Activated CD4-positive, alpha-beta T cell treated with anti-CD3 and anti-CD28 coated beads, Interleukin-2, amount 10 ng/mL, durations not matched to agents 24 days and 14 days (primary cell): ENCODE results near the gene ACTR8. TPM values are rescaled to one million over a fixed set of nuclear protein-coding genes. Genes with fewer than 3 reads are reported as not detected.

Source experiments
- DNase-seq: peaks from one replicate; pipeline ENCODE4 v3.0.0; 2022
- H3K27ac Mint-ChIP-seq: one replicate; pipeline ENCODE4 v1.8.0; 2022; ENCODE audit warnings: mild to moderate bottlenecking, mixed read lengths
- H3K27me3 Mint-ChIP-seq: one replicate; pipeline ENCODE4 v1.8.0; 2022; ENCODE audit warnings: mixed read lengths
- H3K36me3 Mint-ChIP-seq: one replicate; pipeline ENCODE4 v1.8.0; 2022; ENCODE audit warnings: low read depth, mild to moderate bottlenecking, mixed read lengths
- H3K4me1 Mint-ChIP-seq: one replicate; pipeline ENCODE4 v1.8.0; 2021; ENCODE audit warnings: mixed read lengths
- H3K4me3 Mint-ChIP-seq: one replicate; pipeline ENCODE4 v1.8.0; 2022; ENCODE audit warnings: mild to moderate bottlenecking, moderate library complexity, mixed read lengths
- H3K9me3 Mint-ChIP-seq: one replicate; pipeline ENCODE4 v1.8.0; 2021; ENCODE audit warnings: mixed read lengths
- intact Hi-C: fragments of 100-400 bp; cut with micrococcal nuclease; formaldehyde crosslinking; loops from one replicate; pipeline ENCODE4 v1.15.1; 2023
- total RNA-seq: library from RNA; stranded (reverse); gene quantifications from 2 replicates; pipeline ENCODE4 v1.2.3, GENCODE V29; 2022

The ACTR8 gene
- total RNA-seq, 1 donor from 2014 or later: 46.7 TPM

GRCh38 chr3:53834429-53835095 is 47.4 kb downstream of the ACTR8 start:
- H3K4me1 Mint-ChIP-seq: no peaks in the 10 kb centered on the region
- intact Hi-C loops: no loop called here
- H3K27ac Mint-ChIP-seq: no peak overlapping the region
- H3K4me3 Mint-ChIP-seq: no peak overlapping the region
- DNase-seq: no peak
- no peaks in the 10 kb centered on the region for H3K36me3 Mint-ChIP-seq
- no peaks in the 10 kb centered on the region for H3K9me3 Mint-ChIP-seq
- H3K27me3 Mint-ChIP-seq: peaks cover 2% of the 10 kb centered on the region

- no peaks in the 10 kb centered on the region for H3K4me1 Mint-ChIP-seq
- H3K27ac Mint-ChIP-seq: no peak overlapping the region
- no peaks in the 10 kb centered on the region for H3K9me3 Mint-ChIP-seq
- no peaks in the 10 kb centered on the region for H3K36me3 Mint-ChIP-seq
- no peak overlapping the region for H3K4me3 Mint-ChIP-seq
- intact Hi-C loops: no loop called here
- no peak for DNase-seq
- peaks cover 2% of the 10 kb centered on the region for H3K27me3 Mint-ChIP-seq
Observed at GRCh38 chr3:53833700-53834099, 48.3 kb downstream of the ACTR8 start.

GRCh38 chr3:53833053-53833645 is 48.8 kb downstream of the ACTR8 start:
- Mint-ChIP-seq H3K27me3 (peaks cover 2% of the 10 kb centered on the region), H3K4me3 (no peak overlapping the region), H3K27ac (no peak overlapping the region), H3K4me1 (no peaks in the 10 kb centered on the region), H3K36me3 (no peaks in the 10 kb centered on the region), H3K9me3 (no peaks in the 10 kb centered on the region)
- no peak for DNase-seq
- intact Hi-C loops: no loop called here

GRCh38 chr3:53830944-53831343 is 51.0 kb downstream of the ACTR8 start:
- Mint-ChIP-seq H3K4me3 (no peak overlapping the region), H3K36me3 (no peaks in the 10 kb centered on the region), H3K9me3 (no peaks in the 10 kb centered on the region), H3K27me3 (peaks cover 8% of the 10 kb centered on the region), H3K4me1 (no peaks in the 10 kb centered on the region), H3K27ac (no peak overlapping the region)
- intact Hi-C loops: no loop called here
- DNase-seq: no peak

- no peak overlapping the region for H3K4me3 Mint-ChIP-seq
- no peaks in the 10 kb centered on the region for H3K36me3 Mint-ChIP-seq
- intact Hi-C loops: no loop called here
- H3K4me1 Mint-ChIP-seq: no peaks in the 10 kb centered on the region
- H3K27ac Mint-ChIP-seq: no peak overlapping the region
- no peaks in the 10 kb centered on the region for H3K9me3 Mint-ChIP-seq
- H3K27me3 Mint-ChIP-seq: peaks cover 16% of the 10 kb centered on the region
- DNase-seq: no peak
Observed at GRCh38 chr3:53829605-53830004, 52.3 kb downstream of the ACTR8 start.

GRCh38 chr3:53828581-53828980 is 53.4 kb downstream of the ACTR8 start:
- H3K4me3 Mint-ChIP-seq: no peak overlapping the region

GRCh38 chr3:53826048-53826447 is 55.9 kb downstream of the ACTR8 start:
- H3K4me1 Mint-ChIP-seq: no peaks in the 10 kb centered on the region
- no peaks in the 10 kb centered on the region for H3K9me3 Mint-ChIP-seq
- no peak for DNase-seq
- no peaks in the 10 kb centered on the region for H3K36me3 Mint-ChIP-seq
- H3K4me3 Mint-ChIP-seq: no peak overlapping the region
- intact Hi-C loops: no loop called here
- peaks cover 16% of the 10 kb centered on the region for H3K27me3 Mint-ChIP-seq
- no peak overlapping the region for H3K27ac Mint-ChIP-seq

More at GRCh38 chr3:53828581-53828980, 53.4 kb downstream of the ACTR8 start:
- no peak for DNase-seq
- no peak overlapping the region for H3K27ac Mint-ChIP-seq
- no peaks in the 10 kb centered on the region for H3K9me3 Mint-ChIP-seq
- peaks cover 16% of the 10 kb centered on the region for H3K27me3 Mint-ChIP-seq
- H3K36me3 Mint-ChIP-seq: no peaks in the 10 kb centered on the region
- intact Hi-C loops: no loop called here
- H3K4me1 Mint-ChIP-seq: no peaks in the 10 kb centered on the region

- H3K36me3 Mint-ChIP-seq: no peaks in the 10 kb centered on the region
- H3K9me3 Mint-ChIP-seq: no peaks in the 10 kb centered on the region
- no peak overlapping the region for H3K4me3 Mint-ChIP-seq
- intact Hi-C loops: no loop called here
- DNase-seq: no peak
- no peaks in the 10 kb centered on the region for H3K4me1 Mint-ChIP-seq
- H3K27me3 Mint-ChIP-seq: peaks cover 16% of the 10 kb centered on the region
- no peak overlapping the region for H3K27ac Mint-ChIP-seq
Observed at GRCh38 chr3:53824795-53825194, 57.2 kb downstream of the ACTR8 start.

- Mint-ChIP-seq H3K36me3 (no peaks in the 10 kb centered on the region), H3K4me3 (no peak overlapping the region), H3K27ac (no peak overlapping the region), H3K4me1 (no peaks in the 10 kb centered on the region), H3K27me3 (peaks cover 16% of the 10 kb centered on the region), H3K9me3 (no peaks in the 10 kb centered on the region)
- intact Hi-C loops: no loop called here
- no peak for DNase-seq
Observed at GRCh38 chr3:53823956-53824657, 57.8 kb downstream of the ACTR8 start.

- H3K27me3 Mint-ChIP-seq: peaks cover 13% of the 10 kb centered on the region
- no peaks in the 10 kb centered on the region for H3K4me1 Mint-ChIP-seq
- H3K36me3 Mint-ChIP-seq: no peaks in the 10 kb centered on the region
- H3K9me3 Mint-ChIP-seq: no peaks in the 10 kb centered on the region
- no peak overlapping the region for H3K27ac Mint-ChIP-seq
- DNase-seq: no peak
- intact Hi-C loops: no loop called here
- no peak overlapping the region for H3K4me3 Mint-ChIP-seq
Observed at GRCh38 chr3:53823026-53823955, 58.7 kb downstream of the ACTR8 start.

GRCh38 chr3:53822331-53822741 is 59.6 kb downstream of the ACTR8 start:
- no peaks in the 10 kb centered on the region for H3K4me1 Mint-ChIP-seq
- no peaks in the 10 kb centered on the region for H3K9me3 Mint-ChIP-seq
- no peaks in the 10 kb centered on the region for H3K36me3 Mint-ChIP-seq
- DNase-seq: no peak
- H3K27ac Mint-ChIP-seq: no peak overlapping the region
- intact Hi-C loops: no loop called here
- peaks cover 13% of the 10 kb centered on the region for H3K27me3 Mint-ChIP-seq
- no peak overlapping the region for H3K4me3 Mint-ChIP-seq

GRCh38 chr3:53821631-53822121 is 60.3 kb downstream of the ACTR8 start:
- H3K36me3 Mint-ChIP-seq: no peaks in the 10 kb centered on the region
- peaks cover 10% of the 10 kb centered on the region for H3K27me3 Mint-ChIP-seq
- DNase-seq: no peak
- H3K4me1 Mint-ChIP-seq: no peaks in the 10 kb centered on the region
- no peak overlapping the region for H3K27ac Mint-ChIP-seq
- intact Hi-C loops: no loop called here
- H3K4me3 Mint-ChIP-seq: no peak overlapping the region
- no peaks in the 10 kb centered on the region for H3K9me3 Mint-ChIP-seq

GRCh38 chr3:53820756-53821580 is 61.0 kb downstream of the ACTR8 start:
- Mint-ChIP-seq H3K4me3 (no peak overlapping the region), H3K4me1 (no peaks in the 10 kb centered on the region), H3K9me3 (no peaks in the 10 kb centered on the region), H3K36me3 (no peaks in the 10 kb centered on the region), H3K27ac (no peak overlapping the region), H3K27me3 (peaks cover 7% of the 10 kb centered on the region)
- no peak for DNase-seq
- intact Hi-C loops: no loop called here
